Measurements from ENCODE around the gene TNN.
A peak's percentile ranks its signal among the peaks of the same experiment; 100 is the strongest.

TNN gene

DNA sequence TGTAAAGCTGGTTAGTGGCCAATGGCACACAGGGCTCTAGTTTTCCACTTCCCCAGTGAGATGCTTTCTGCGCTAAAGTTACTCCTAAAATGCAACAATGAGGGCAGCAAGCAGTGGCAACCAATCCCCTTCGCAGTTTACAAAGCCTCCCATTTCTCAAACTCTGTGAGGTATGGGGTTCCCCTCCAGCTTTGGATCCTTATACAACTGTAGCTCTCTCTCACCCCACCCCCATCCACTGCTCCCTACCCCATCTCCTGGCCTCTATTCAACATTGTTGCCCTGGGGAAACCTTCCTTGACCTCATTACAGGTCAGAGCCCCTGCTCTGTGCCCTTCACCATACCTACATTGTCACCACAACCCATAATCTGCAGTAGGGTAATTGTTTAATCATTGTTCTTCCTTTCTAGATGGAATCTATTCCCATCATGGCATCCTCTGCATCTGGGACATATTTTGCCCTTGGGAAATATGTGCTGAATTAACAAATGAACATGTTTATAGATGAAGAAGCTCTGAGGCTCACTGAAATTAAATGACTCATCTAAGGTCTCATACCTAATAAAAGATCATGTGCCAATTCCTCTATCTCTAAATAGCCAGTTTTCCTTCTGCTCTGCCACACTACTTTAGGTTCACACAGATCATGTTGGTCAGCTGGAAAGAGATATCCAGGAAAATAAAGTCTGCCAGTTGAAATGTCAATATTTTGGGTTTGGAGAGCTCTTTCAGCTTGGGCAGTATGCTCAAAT, 112.4 kb downstream of the TNN start:
- DNase-seq = no peak

DNA sequence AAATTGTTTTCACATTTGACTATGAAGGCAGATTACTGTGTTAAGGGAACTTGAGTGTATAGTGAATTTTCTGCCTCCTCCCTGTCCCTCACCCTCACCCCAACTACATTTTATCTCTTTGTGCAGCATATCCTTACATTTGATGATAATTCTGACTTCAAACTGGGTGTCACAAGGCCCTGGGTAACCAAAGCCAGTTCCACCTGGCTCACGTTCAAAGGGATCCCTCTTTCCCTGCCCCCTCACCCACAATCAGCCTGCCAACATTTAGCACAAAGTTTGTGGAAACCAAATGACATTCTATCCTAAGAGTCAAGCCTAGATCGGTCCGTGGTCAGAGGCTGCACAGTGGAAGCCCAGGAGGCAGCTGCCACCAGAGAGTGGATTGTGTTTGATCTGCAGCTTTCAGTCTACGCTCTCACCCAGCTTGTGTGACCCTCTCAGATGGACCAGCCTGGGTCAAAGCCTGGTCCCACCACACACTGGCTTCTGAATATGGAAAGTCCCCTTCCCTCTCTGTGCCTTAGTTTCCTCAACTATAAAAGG, 114.6 kb downstream of the TNN start:
- no peak for DNase-seq

DNA sequence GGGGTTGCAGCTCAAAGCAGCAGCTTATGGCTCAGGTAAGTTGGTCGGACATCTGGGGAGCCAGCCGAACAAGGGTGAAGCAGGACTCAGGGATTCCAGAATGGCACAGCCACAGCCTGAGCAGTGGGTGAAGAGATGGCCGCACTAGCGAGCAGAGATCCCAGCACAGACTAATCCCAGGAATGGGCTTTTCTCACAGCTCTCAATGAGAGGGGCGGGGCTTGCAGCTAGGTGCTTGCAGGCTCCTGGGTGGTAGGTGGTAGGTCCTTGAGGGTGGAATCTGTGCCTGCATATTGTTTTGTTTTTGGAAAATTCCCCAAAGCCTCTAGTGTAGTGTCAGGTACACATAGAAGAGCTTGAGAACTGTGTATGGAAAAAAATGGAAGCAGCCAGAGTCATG, 116.0 kb downstream of the TNN start:
- no peak for DNase-seq

DNA sequence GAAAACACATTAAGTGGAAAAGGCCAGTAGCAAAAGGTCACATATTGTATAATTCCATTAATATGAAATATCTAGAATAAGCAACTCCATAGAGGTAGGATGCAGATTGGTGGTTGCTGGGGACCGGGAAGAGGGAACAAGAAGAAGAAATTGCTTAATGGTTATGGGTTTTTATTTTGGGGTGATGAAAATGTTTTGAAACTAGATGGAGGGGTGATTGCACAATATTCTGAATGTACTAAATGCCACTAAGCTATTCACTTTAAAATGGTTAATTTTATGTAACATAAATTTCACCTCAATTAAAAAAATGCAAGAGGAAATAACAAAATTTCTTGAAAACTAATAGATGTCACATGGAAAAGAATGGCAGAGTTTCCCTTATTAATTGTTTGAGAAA, 118.3 kb downstream of the TNN start:
- no peak for DNase-seq

DNA sequence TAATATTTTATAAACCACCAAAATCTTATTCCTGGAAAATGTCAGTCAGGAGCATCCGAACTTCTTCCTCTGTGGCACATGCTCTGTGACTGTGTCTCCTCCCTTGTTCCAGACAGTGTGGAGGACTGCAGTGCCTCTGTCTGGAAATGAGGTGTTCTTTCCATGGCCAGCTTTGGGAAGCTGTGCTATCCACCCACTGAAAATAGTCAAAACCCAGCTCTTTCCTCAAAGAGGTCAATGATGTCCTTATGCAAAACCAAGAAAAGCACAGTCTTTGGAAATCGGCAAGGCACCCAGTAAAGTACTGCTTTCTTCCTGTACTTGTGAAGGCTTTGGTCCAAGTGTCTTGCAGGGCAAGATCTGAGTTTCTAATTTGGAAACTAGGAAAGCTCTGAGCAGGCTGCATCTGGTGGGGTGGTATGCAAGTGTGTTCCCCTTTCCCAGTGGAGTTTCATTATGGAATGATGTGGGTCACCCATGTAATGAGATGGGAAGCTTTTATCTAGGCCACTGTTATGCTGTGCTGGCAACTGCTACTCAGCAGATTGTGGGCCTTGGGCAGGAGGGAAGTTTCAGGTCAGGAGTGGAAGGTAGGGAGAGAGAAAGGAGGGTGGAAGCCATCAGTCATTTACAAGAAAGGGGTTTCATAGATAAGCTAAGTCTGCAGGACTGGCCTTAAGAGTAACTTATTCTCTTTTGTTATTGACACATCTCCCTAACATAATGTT, 119.0 kb downstream of the TNN start:
- DNase-seq = no peak

DNA sequence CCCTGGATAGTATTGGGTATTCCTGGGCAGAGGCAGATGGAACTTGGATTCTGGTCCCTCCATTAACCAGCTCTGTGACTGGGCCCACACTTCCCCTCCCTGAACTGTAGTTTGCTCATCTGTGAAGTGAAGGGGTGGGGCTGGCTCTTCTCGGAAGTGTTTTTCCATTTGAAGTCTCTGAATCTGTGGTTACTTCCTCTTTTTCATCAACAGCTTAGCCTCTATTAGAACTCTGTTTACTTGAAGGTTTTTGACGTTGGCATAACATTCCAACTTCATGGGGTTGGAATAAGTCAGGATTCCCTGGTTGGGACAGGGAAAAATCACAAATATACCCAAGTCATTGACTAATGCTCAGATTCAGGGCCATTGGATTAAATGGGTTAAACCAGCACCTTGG, 121.3 kb downstream of the TNN start:
- no peak for DNase-seq

DNA sequence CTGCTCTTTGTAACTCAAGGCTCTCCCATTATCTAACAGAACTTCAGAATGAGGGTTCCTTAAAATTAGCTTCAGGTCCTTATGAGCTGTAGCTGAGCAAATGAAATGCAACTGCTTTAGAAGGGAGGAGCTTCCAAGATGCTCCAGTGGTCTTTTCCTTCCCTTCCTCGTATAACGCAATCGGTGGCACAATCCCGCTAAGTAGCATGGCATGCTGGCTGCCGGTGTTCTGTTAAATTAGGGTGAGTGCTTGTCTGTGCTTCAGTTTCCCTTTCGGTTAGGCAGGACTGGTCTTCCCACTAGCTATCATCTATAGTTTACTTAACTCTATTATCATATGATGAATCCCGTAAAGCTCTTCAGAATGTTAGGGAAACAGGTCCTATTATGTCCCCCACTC, 124.0 kb downstream of the TNN start:
- no peak for DNase-seq

DNA sequence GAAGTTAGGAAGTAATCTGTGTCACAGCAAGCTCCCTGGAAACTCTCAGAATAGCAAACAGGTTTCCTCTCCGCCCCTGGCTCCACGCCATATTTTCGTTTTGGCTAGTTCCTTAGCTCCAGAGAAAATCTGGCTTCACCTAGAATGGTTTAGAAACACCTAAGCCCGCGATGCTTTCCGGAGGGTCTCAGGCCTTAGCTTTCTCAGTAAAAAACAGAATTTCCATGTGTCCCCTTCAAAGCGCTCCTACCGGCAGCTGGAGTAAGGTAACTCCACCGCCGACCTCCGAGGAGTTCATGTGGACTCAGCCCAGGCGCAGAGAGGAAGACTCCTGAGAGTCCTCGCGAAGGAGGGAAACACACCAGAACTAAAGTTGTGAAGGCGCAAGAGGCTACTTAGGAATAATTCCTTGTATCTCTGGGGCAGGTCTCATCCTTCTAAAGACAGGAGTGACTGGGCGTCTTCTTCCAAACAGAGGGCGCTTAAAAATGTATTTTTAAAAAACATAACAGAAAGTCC, 124.5 kb downstream of the TNN start:
- no peak for DNase-seq

DNA sequence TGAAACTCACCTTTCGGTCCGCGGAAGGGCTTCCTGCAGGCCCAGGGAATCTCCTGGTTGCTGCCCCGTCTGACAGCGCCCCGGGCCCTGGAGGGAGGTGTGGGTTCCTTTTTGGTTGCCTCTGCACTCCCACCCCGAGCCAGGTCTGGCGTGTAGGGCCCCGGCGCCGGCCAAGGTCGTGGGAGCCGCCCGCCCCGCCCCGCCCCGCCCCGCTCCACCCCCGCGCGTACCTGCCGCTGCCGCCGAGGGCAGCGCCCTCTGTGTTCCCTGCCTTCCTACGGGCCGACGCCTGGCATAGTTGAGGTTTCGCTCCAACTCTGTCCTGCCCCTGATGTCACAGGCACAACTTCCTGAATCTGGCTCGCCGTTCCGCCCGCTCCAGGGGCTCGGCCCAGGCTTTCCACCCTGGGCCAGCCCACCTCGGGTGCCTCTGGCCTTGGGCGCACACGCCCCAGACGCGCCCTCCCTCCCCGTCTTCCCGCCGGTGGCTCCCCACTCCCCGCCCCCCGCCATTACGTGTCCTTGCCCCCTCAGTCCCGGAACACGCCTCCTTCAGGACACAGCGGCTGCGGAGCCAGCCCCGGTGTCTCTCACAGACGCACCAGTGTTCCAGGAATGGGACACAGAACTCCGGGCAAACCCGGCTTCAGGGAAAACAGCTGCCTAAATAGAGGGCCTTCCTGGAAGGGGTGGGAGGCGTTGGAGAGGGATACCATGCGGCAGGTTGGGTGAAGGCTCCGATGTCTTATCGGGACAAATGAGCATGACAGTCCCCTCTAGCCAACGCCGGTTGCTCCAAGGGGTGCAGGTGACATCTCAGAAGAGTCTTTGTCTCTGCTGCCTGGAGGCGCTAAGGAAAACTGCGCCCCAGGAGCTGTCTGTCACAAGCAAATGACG, 125.2 kb downstream of the TNN start, which contains the start of gene KIAA0040:
TSS of gene KIAA0040 (minus strand) at position 147 of the 897 bp plus-strand sequence. CDS start 31,763 bp downstream, outside the sequence.
- DNase-seq = peak; percentile 3

DNA sequence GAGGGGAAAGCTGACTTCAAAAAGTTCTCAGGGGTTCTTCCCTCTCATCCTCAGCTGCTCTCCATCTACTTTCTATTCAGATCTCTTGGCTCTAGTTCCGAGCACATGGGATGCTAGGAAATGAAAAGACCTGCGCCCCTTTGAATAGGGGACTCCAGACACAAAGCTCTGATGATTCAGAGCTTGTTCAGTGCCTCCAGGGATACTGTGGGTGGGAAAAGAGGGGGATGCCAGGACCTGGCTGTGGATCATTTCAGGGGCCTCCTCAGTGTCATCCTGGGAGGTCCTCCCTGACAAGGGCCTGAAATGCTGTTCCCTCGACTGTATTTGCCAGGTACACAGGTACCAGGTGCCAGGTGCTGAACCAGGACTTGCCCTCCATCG, 125.9 kb downstream of the TNN start:
- DNase-seq = no peak

DNA sequence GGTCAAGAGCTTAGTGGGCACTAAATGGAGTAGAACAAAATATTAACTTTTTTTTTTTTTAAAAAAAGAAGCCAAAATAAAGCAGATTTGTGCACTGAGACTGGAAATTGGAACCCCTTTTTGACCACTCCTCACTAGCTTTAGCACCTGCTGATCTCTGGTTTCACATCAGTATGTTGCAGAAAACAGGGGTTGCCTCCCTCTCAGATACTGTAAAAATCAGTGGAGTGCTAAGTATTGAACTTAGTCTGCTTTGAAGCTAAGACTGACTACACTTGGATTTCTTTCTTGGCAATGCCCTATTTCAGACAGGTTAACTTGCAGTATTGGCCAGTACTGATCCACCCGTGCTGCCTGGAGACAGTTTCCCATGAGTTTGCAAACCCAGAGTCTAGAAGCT, 127.6 kb downstream of the TNN start:
- no peak for DNase-seq

DNA sequence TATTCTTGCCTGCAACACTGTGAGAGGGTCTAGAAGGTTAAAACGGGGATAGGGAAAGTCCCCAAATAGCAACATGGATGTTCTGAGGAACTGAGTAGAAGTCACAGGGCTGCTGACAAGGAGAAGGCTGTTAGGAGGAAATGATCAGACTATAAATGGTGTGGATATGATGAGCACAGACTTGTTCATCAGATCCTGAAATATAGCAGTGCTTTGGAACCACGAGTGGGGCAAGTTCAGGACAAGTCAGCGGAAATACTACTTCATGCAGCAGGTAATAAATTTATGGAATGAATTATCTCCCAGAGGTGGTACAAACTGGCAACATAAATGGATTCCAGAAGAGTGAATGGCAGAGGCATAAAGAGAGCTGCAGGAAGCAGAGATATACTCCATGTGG, 128.2 kb downstream of the TNN start:
- no peak for DNase-seq

DNA sequence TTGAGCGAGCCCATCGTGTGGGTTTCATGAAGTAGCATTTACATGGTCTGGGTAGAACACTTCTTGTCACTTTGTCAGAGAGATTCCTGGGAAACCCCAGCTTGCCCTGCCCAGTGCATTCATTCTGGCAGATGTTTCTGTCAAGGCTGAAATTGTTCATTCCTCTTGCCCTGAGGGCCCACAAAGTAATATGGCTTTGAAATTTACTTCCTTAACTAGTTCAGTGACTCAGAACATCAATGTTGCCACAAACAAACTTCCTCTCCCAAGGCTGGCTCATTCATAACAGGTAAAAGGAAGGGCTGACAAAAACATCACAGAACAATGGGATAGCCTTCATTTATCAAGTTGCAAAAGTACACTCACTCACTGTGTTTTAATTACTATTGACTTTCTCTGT, 129.9 kb downstream of the TNN start:
- DNase-seq = no peak

All from NCI-H524 treated with DMSO at 0.1 percent for 48 hours (cell line).